Activated T-cell treated with anti-CD3 and anti-CD28 coated beads for 1 hour (primary cell): ENCODE measurements around the gene TOMM7.
"Not testable (repeated sequence)": the region's sequence is repeated elsewhere in the genome, so short reads cannot be mapped to it uniquely, and the experiment has no call there.

Experiments
- DNase-seq: peaks from one replicate; pipeline ENCODE4 v3.0.0-alpha.2; 2020; ENCODE audit warnings: low read depth

Gene TOMM7

DNA sequence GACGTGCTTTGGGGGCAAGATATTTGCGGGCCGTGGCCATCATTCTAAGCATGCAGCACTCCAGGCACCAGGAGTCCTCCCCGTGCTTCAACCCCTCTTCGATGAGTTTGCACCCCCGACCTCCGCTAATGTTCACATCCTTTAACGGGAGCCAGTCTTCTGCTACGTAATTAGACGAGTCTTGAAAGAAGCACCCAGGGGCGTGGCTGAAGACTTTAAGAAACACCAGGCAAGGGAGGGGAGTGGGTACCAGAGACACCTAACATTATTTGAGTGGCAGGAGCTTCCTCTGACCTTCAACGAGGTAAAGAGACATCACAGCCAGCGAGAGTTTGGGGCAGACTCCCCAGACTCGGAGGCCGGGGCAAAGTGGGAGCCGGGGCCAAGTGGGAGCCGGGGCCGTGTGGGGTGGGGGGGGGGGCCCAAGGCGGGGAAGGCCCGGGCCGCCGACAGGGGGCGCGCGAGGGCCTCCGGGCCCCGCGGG lies 31.1 kb upstream of the TOMM7 start:
- no peak for DNase-seq

DNA sequence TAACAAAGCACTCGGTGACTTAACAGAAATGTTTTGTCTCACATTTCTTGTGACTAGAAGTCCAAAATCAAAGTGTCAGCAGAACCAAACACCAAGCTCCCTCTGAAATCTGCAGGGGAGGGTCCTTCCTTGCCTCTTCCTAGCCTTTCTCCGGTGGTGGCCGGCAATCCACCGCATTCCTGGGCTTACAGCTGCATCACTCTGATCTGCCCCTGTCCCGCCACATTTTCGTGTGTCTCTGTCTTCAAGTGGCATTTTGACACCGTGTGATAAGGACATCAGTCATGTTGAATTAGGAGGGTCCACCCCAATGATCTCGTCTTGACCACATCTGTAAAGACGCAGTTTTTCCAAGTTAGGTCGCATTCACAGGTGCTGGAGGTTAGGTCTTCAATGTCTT lies 30.5 kb upstream of the TOMM7 start:
- DNase-seq, result no peak

DNA sequence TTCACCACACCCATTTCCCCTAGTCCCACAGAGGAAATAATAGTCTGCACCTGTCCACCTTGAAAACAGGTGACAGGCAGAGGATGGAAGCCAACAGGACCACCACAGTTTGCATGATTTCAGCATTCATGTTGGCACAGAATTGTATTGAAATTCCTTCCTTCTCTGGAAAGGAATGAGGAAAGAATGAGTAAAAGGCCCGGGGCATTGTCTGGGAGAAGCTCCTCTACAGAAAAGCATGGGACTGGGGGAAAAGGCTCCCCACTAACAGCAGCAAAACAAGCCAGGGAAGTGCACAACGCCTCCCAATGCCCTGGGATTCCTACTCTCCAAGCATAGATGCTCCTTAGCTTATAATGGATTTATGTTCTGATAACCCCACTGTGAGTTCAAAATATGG lies 28.5 kb upstream of the TOMM7 start:
- no peak for DNase-seq

GRCh38 chr7:22850394-22850793 lies 27.7 kb upstream of the TOMM7 start:
- DNase-seq, result not testable (repeated sequence)

- DNase-seq, result no peak
These were observed 27.0 kb upstream of the TOMM7 start for GRCh38 chr7:22849662-22850061.

GRCh38 chr7:22849172-22849571 lies 26.5 kb upstream of the TOMM7 start:
- DNase-seq, result no peak

DNA sequence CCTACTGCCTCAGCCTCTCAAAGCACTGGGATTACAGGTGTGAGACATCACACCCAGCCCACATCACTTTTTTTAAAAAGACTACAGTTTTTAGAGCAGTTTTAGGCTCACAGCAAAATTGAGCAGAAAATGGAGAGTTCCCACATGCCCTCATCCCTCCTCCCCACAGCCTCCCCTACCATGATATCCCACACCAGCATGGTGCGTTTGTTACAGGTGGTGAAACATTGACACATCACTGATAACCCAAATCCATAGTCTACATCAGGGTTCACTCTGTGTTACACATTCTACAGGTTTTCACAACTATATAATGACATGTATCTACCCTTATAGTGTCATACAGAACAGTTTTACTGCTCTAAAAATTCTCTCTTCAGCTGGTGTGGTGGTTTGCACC lies 24.3 kb upstream of the TOMM7 start:
- DNase-seq, result no peak

DNA sequence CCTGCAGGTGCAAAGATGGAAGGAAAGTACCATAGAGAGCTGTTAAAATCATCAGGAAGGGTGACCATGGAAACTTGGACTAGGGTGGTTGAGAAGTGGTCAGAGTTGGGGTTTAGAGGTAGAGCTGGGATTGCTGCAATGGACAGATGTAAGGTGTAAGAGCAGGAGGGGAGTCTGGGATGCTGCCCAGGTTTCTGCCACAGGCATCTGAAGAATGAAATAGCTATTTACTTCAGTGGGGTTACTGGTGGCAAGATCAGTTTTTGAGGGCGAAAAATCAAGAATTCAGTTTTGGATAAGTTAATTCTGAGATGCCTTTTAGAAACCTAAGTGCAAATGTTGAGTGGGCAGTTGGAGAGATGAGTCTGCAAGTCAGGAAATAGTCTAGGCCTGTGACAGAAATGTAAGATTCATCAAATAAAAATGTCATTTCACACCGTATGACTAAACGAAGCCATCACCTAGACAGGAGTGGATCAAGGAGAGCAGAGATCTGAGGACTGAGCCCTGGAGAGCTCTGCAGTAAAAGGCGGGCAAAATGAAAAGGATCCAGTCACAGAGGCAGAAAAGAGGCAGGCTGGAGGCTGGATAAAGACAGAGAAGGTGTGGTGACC lies 22.7 kb upstream of the TOMM7 start:
- no peak for DNase-seq

DNA sequence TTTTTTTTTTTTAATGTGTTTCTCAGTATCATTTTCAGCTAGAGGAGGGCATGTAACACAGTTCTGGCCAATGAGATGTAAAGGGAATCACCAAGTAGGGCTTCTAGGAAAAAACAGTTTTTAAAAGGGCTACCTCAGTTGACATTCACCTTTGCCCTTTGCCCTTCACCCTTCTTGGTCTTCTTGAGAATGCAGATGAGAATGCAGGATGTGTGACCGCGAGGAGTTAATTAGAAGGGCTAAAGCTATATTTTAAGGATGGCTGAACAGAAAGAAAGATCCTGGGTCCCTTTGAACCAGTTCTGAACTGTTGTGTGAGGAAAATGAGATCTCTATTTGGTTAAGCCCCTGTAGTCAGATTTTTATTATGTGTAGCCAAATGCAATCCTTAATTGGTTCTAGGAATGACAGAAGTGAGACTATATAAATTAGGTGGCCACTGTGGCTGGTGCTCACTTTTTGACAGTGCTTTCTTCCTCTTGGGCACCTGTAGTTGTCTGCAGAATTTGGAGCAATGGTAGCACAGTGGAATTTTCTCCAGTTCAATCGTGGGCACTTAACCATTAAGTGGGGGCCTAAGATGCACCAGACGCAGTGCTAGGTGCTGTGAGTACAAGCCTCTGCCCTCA lies 21.1 kb upstream of the TOMM7 start:
- DNase-seq, result no peak

- DNase-seq, result no peak
These were observed 20.3 kb upstream of the TOMM7 start for GRCh38 chr7:22842973-22843372.

GRCh38 chr7:22842383-22842941 lies 19.8 kb upstream of the TOMM7 start:
- no peak for DNase-seq

DNA sequence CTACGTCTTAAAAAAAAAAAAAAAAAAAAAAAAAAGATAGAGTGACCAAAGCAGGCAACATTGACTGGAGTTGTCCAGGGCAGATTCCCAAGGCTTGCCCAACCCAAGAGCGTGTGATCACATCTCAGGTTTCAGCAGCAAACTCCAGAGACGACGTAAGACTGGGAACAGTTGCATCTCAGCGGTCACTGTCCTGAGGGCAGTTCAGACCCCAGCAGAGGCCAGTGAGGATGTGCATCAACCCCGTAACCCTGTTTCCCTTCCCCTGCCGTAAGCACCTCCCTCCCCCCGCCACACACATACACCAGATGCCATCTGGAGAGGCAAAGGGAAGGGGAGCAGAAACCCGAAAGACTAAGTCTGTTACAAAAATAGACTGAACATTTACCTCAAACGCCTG lies 19.3 kb upstream of the TOMM7 start:
- DNase-seq, result no peak

DNA sequence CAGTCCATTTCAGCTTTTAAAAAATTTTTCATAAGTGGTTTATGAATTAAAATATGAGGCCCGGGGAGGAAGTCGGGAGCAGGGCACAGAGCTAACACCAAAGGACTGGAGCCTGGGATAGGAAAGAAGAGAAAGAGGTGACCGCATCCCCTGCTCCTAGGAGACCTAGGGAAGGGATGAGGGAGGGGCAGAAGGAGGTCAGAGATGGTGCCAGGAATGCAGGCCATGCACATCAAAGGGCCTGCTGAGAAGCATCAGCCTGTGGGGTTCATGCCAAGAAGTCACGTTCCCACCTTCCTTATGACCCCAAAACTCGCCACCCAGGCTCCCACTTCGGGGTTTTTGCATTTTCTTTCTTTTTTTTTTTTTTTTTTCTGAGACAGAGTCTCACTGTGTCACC lies 14.7 kb upstream of the TOMM7 start:
- no peak for DNase-seq

GRCh38 chr7:22836506-22836905 lies 13.9 kb upstream of the TOMM7 start:
- not testable (repeated sequence) for DNase-seq

DNA sequence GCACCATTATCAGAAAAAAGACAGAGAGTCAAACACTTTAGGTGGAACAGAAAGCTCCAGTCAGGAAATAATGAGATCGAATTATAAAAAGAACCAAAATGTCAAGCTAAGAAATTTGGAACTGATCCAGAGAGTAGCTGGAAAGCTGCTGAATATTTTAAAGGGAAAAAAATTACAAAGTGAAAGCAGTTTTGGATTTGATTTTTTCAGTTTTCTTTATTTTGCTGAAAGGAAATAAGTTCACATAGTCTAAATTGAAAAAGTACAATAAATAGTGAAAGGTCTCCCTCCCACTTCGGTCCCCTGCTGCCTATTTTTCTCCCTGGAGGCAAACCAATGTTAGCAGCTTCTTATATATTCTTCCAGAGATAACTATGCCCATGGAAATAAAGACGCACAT lies 11.3 kb upstream of the TOMM7 start:
- no peak for DNase-seq

DNA sequence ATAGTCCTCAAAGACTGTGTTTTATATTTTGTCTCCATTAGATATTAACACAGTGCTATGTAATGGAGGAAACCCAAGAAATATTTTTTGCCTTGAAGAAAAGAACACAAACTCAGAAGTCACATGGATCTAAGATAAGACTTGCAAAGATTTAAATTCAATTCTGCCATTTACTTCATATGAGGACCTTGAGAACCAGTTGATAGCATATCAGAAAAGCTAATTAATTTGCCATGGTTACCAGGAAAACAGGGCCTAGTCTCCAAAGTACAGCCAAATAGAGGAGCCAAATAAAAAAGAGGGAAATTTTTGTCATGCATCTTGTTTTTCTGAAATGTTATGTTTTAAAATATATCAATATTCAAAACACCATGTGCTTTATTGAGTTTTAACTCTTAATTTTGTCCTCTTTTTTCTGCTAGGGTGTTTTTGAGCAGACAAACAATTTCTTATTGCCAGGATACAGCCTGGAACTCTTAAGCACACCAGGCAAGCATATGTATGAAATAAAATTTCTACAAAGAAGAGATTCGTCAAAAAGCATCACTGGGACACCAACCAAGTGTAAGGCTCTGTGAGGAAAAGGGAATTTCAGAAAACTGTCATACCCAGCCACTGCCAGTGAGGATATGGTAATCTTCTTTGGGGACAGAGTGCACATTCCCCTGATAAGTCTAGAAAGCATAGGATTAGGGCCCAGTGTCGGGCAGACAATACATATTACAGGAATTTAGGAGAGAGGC lies 10.6 kb upstream of the TOMM7 start:
- DNase-seq, result no peak

DNA sequence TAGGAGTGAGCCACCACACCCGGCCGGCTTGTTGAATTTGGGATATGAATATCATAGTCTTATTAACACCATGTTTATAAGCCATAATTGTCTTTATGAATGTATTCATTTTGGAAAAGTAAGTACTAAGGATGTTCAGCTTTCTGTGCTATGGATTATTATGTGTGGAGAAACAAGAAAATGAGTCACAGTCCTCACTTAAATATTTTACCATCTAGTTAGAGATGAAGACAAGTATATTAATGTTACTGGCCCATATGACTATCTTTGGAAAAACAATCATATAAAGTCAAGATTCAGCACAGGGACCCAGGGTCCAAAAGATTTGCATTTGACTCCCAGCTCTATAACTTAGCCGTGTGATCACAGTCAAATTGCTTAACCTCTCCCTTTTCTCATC lies 9.8 kb upstream of the TOMM7 start:
- DNase-seq, result no peak

DNA sequence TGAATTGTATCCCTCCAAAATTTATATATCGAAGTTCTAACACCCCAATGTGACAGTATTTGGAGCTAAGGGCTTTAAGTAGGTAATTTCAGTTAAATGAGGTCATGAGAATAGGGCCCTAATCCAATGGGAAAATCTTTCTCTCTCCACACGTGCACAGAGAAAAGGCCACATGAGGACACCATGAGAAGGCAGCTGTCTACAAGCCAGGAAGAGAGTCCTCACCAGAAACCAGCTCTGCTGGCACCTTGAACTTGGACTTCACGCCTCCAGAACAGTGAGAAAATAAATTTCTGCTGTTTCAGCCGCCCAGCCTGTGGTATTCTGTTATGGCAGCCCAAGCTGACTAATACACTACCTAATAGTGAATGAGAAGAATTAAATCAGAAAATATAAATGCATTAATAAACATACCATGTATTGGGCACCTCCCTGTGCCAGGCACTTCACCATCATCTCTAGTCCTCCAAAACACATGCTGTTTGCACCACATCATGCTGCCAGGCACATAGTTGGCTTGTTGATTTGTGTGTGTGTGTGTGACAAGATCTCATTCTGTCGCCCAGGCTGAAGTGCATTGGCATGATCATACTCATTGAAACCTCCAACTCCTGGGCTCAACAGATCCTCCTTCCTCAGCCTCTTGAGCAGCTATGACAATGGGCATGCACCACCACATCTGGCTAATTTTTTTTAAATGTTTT lies 9.1 kb upstream of the TOMM7 start:
- DNase-seq, result no peak

GRCh38 chr7:22827563-22827962 lies 4.9 kb upstream of the TOMM7 start:
- no peak for DNase-seq

DNA sequence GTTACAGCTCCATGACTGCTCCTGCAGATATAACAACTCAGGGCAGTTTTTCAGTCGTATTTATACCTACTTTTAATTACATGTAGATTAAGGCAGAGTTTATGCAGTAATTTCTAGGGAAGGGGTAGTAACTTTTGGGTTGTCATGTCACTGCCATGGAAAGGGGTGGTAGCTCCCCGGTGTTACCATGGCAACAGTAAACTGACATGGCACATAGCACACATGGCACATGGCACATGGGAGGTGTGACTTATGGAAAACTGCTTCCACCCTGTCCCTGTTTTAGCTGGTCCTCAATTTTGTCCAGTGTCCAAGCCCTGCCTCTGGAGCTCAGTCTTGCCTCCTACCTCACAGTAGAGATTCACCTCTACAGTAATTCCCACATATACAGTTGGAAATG lies 3.9 kb upstream of the TOMM7 start:
- no peak for DNase-seq

GRCh38 chr7:22824760-22825159 lies 2.1 kb upstream of the TOMM7 start:
- DNase-seq, result no peak

- DNase-seq, result no peak
These were observed 471 bp upstream of the TOMM7 start for GRCh38 chr7:22823142-22823497.
